Glutamatergic neuron (in vitro differentiated cells): ENCODE results near the gene SSBP3. TPM values are rescaled to one million over a fixed set of nuclear protein-coding genes. Genes with fewer than 3 reads are reported as not detected.
A peak's percentile ranks its signal among the peaks of the same experiment; 100 is the strongest.

ENCODE experiments used
- DNase-seq: peaks from one replicate; pipeline ENCODE4 v3.0.0; 2022
- H3K27ac Mint-ChIP-seq: one replicate; pipeline ENCODE4 v1.8.0; 2020; ENCODE audit warnings: mild to moderate bottlenecking, mixed read lengths, inconsistent platforms; ENCODE audit not compliant: unreplicated experiment
- H3K27me3 Mint-ChIP-seq: one replicate; pipeline ENCODE4 v1.8.0; 2020; ENCODE audit warnings: mild to moderate bottlenecking, moderate library complexity, mixed read lengths, inconsistent platforms; ENCODE audit not compliant: unreplicated experiment
- H3K36me3 Mint-ChIP-seq: one replicate; pipeline ENCODE4 v1.8.0; 2020; ENCODE audit warnings: mild to moderate bottlenecking, mixed read lengths, inconsistent platforms; ENCODE audit not compliant: unreplicated experiment
- H3K4me1 Mint-ChIP-seq: one replicate; pipeline ENCODE4 v1.8.0; 2020; ENCODE audit warnings: mild to moderate bottlenecking, low read depth, mixed read lengths, inconsistent platforms; ENCODE audit not compliant: unreplicated experiment
- H3K4me3 Mint-ChIP-seq: one replicate; pipeline ENCODE4 v1.8.0; 2020; ENCODE audit warnings: mild to moderate bottlenecking, mixed read lengths, inconsistent platforms; ENCODE audit not compliant: unreplicated experiment
- H3K9me3 Mint-ChIP-seq: one replicate; pipeline ENCODE4 v1.8.0; 2020; ENCODE audit warnings: mild to moderate bottlenecking, moderate library complexity, mixed read lengths, inconsistent platforms; ENCODE audit not compliant: unreplicated experiment
- total RNA-seq: library from RNA; stranded (reverse); fragmentation: NEBNext Ultra II Directional; extraction: Animal tissue kit (Norgen Biotek cat#: 25700); gene quantifications from one replicate; pipeline ENCODE4 v1.2.1, GENCODE V29; 2021; ENCODE audit not compliant: unreplicated experiment
- TF ChIP-seq, protein P1 (sequence below): fragments of 200-600 bp; sonication (generic); IDR thresholded peaks from one replicate; pipeline ENCODE4 v1.5.0; 2021; ENCODE audit not compliant: partially characterized antibody, unreplicated experiment

The SSBP3 gene
- total RNA-seq, 1 donor from 2014 or later = 608 TPM

DNA sequence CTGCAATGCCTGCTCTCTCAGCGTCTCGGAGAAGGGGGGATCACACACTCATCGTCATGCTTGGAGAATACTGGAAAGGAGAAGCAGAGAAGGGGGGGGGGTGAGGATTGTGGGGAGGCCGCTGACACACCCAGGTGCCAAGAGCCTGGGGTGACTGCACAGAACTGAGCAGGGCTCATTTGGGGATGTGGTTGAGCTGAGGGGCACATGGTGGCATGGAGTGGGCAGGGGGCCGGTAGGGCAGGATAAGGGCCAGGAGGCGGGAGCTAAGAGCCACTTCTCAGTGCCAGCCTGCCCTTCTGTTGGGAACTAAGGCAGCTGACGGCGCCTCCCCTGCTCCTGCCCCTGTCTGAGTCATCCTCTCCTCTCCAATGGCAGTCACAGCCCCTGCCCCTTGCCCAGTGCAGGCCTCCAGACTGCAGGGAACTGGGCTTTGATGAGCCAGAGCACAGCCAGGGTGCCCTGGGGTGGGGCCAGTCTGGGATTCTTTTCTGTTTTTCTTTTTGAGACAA, 179.0 kb downstream of the SSBP3 start:
- Mint-ChIP-seq H3K4me3 (no peak overlapping the region), H3K4me1 (peaks cover 44% of the 10 kb centered on the region), H3K27me3 (peaks cover 47% of the 10 kb centered on the region), H3K36me3 (peaks cover 9% of the 10 kb centered on the region), H3K27ac (peak overlapping the region; percentile 59), H3K9me3 (peaks cover 54% of the 10 kb centered on the region)
- TF ChIP-seq, protein P1, sequence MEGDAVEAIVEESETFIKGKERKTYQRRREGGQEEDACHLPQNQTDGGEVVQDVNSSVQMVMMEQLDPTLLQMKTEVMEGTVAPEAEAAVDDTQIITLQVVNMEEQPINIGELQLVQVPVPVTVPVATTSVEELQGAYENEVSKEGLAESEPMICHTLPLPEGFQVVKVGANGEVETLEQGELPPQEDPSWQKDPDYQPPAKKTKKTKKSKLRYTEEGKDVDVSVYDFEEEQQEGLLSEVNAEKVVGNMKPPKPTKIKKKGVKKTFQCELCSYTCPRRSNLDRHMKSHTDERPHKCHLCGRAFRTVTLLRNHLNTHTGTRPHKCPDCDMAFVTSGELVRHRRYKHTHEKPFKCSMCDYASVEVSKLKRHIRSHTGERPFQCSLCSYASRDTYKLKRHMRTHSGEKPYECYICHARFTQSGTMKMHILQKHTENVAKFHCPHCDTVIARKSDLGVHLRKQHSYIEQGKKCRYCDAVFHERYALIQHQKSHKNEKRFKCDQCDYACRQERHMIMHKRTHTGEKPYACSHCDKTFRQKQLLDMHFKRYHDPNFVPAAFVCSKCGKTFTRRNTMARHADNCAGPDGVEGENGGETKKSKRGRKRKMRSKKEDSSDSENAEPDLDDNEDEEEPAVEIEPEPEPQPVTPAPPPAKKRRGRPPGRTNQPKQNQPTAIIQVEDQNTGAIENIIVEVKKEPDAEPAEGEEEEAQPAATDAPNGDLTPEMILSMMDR = no peak
- no peak for DNase-seq

DNA sequence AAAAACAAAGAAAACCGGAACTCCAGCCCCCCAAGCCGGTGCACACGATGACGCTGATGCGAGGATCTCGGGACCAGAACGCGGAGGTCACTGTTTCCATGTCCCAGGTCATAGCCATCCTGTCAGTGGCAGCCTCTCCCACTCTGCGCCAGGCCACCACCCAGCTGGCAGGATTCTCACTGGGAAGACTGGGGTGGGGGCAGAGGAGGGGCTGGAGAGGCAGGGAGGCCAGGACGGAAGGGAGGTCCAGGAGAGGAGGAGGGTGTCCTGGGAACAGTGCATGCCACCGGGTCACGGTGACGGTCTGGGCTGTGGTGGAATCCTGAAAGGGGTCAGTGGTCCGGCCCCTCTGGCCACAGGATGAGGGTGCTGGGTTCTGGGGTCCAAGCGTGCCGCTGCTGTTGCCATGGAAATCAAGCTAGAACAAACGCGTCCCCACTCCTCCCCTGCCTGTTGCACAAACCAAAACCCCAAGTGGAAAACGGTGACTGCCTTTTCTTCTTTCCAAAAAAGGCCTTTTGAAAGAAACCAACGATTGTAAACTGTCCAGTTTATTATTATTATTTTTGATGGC, 180.1 kb downstream of the SSBP3 start:
- Mint-ChIP-seq H3K4me1 (peaks cover 49% of the 10 kb centered on the region), H3K9me3 (peaks cover 55% of the 10 kb centered on the region), H3K4me3 (no peak overlapping the region), H3K27me3 (peaks cover 50% of the 10 kb centered on the region), H3K36me3 (peaks cover 4% of the 10 kb centered on the region), H3K27ac (peak overlapping the region; percentile 39)
- DNase-seq = no peak
- TF ChIP-seq, protein P1 = no peak

DNA sequence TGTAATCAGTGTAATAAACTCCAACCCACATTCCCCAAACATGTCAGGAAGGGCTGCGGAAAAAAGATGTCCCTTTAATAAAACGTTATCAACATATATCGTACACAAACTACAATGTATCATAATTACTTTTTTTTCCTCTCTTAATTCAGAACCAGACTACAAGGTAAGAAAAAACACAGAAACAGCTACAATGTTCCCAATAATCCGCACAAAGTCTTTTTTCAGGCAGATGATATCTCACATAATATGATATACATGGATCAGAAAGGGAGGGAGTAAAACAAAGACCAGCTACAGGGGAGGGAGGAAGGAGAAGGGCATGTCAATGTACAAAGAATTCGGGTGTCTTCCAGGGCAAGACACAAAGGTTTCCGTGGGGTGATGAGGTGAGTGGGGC, 180.8 kb downstream of the SSBP3 start:
- Mint-ChIP-seq H3K27ac (peak overlapping the region; percentile 65), H3K4me1 (peaks cover 55% of the 10 kb centered on the region), H3K27me3 (peaks cover 51% of the 10 kb centered on the region), H3K9me3 (peaks cover 52% of the 10 kb centered on the region), H3K4me3 (no peak overlapping the region), H3K36me3 (peaks cover 4% of the 10 kb centered on the region)
- no peak for DNase-seq
- TF ChIP-seq, protein P1 = no peak

DNA sequence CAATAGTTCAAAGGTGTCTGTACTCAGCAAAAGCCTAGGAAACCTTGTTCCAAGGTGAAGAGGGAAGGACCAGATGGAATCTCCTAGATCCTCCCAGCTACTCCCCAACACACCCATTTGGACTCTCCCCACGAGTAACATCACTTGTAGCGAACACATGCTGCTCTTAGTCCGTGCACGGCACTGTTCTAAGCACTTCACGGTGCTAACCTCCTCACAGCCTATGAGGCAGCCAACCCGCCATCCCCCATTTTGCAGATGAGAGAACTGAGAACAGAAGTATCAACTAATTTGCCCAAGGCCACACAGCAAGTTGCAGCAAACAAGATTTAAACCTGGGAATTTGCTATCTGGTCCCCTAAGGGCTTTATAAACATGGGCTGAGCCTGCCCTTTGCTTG, 182.0 kb downstream of the SSBP3 start:
- peaks cover 4% of the 10 kb centered on the region for H3K36me3 Mint-ChIP-seq
- peaks cover 59% of the 10 kb centered on the region for H3K4me1 Mint-ChIP-seq
- H3K27ac Mint-ChIP-seq = peak overlapping the region; percentile 79
- H3K4me3 Mint-ChIP-seq = peak overlapping the region; percentile 59
- TF ChIP-seq, protein P1 = no peak
- peaks cover 55% of the 10 kb centered on the region for H3K9me3 Mint-ChIP-seq
- peaks cover 55% of the 10 kb centered on the region for H3K27me3 Mint-ChIP-seq
- no peak for DNase-seq

DNA sequence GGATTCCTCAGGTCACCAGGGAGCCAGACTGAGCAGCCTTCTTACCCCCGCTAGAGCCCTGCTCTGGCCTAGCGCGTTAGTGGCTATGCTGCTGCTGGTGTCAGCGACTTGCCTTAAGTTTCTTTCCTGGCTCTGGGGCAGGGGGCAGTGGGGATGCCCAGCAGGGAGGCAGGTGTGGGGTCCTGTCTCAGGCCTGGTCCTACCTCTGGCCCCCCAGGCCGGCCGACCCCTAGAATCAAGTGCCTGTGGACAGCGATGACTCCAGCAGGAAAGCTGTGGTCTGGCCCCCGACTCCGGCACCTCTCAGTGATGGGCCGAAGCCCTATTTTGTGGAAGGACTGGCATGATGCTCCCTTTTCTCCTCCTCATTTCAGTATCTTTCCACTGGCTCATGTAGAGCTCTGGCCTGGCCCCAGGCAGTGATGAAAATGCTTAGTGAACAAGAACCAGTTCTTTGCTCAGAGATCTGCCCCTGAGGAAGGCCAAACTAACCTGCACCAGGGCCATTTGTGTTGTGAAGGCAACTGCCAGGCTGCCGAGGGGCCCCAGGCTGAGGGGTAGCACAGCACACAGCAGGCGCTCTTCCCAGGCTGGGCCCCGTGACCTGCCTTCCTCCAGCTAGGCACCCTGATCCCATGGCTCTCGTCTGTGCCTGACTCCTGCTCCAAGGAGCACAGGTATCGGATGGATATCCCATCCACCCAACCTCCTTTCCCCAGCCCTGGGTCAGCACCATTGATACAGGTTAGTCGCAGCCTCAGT, 182.6 kb downstream of the SSBP3 start:
- Mint-ChIP-seq H3K4me1 (peaks cover 59% of the 10 kb centered on the region), H3K4me3 (peak overlapping the region; percentile 59), H3K27ac (peak overlapping the region; percentile 79), H3K9me3 (peaks cover 53% of the 10 kb centered on the region), H3K27me3 (peaks cover 55% of the 10 kb centered on the region), H3K36me3 (peaks cover 4% of the 10 kb centered on the region)
- TF ChIP-seq, protein P1 = no peak
- DNase-seq = no peak
